Stomach (tissue), 9 donors: ENCODE results near the gene SLC44A1. TPM values are rescaled to one million over a fixed set of nuclear protein-coding genes. Genes with fewer than 3 reads are reported as not detected.
A peak's percentile ranks its signal among the peaks of the same experiment; 100 is the strongest.
"Not testable (repeated sequence)": the region's sequence is repeated elsewhere in the genome, so short reads cannot be mapped to it uniquely, and the experiment has no call there.

Experiments used
- DNase-seq, 2 donors: peaks; one replicate each; pipeline versions ENCODE4 v3.0.0 to v3.0.0-alpha.2; 2013 to 2019
- H3K27ac ChIP-seq, 5 donors: fragments of 200-600 bp in 4 of 5; sonication (generic) in 4 of 5; one replicate each; pipeline ENCODE4 v1.5.1; 2013 to 2019; ENCODE audit warnings: mild to moderate bottlenecking in 1 of 5, moderate library complexity in 1 of 5
- H3K27me3 ChIP-seq, 3 donors: fragments of 200-600 bp; sonication (generic); one replicate each; pipeline ENCODE4 v1.5.1; 2017 to 2019; ENCODE audit warnings: mixed run types in 1 of 3
- H3K36me3 ChIP-seq, 4 donors: fragments of 200-600 bp; sonication (generic); 1 replicate in 3 of 4; 2 replicates in 1 of 4; pipeline ENCODE4 v1.5.1; 2016 to 2019
- H3K4me1 ChIP-seq, 4 donors: fragments of 200-600 bp; sonication (generic); one replicate each; pipeline ENCODE4 v1.5.1; 2016 to 2019
- H3K4me3 ChIP-seq, 4 donors: fragments of 200-600 bp; sonication (generic) in 3 of 4; one replicate each; pipeline ENCODE4 v1.5.1; 2016 to 2019; ENCODE audit warnings: mild to moderate bottlenecking in 1 of 4
- H3K9me3 ChIP-seq, 4 donors: fragments of 200-600 bp; sonication (generic); one replicate each; pipeline ENCODE4 v1.5.1; 2016 to 2019
- EP300 ChIP-seq: sonication (generic); formaldehyde crosslinking; IDR thresholded peaks from one replicate; pipeline ENCODE4 v1.6.1; 2017; ENCODE audit warnings: antibody characterized with exemption
- POLR2A ChIP-seq, 4 donors: fragments of 450-650 bp; IDR thresholded peaks; one replicate each; pipeline ENCODE4 v1.6.1; 2016; ENCODE audit warnings: antibody characterized with exemption in 4 of 4, control low read depth in 2 of 4, mild to moderate bottlenecking in 1 of 4, moderate library complexity in 1 of 4
- POLR2AphosphoS5 ChIP-seq, 3 donors: sonication (generic); formaldehyde crosslinking; IDR thresholded peaks; one replicate each; pipeline ENCODE4 v1.6.1; 2016; ENCODE audit warnings: antibody characterized with exemption in 3 of 3
- WGBS, 5 donors: extraction: QIAGEN DNeasy Blood & Tissue Kit in 3 of 5; methylation state at CpG; one replicate each; pipeline versions ENCODE4 v1.1.5 to v1.1.7; 2013 to 2018; 5-methylcytosine and 5-hydroxymethylcytosine counted together
- intact Hi-C: fragments of 100-400 bp; cut with DNase I; formaldehyde crosslinking; loops from one replicate; pipeline ENCODE4 v1.15.1; 2023; ENCODE audit warnings: low total_unique reads
- polyA plus RNA-seq, 3 donors: library from polyadenylated mRNA; stranded (reverse); fragments of 200-250 nt; gene quantifications; one replicate each; pipeline ENCODE4 v1.2.3, GENCODE V29; 2013
- total RNA-seq, 5 donors: library from RNA; depleted of rRNA; stranded (reverse); fragments of >200 nt; gene quantifications; one replicate each; pipeline versions ENCODE4 v1.1.0 to v1.2.3, GENCODE V29; 2014 to 2016
- TF ChIP-seq, protein P1 (sequence below), 7 experiments: fragments of 450-650 bp in 4 of 7; fragments of 200-600 bp in 3 of 7; sonication (generic) in 3 of 7; IDR thresholded peaks; one replicate each; pipeline ENCODE4 v1.5.1; 2016 to 2019; ENCODE audit warnings: antibody characterized with exemption in 7 of 7, control low read depth in 2 of 7, mild to moderate bottlenecking in 1 of 7
- donor health status: healthy with polysubstance abuse.
- donor health status: Bipolar disorder and iron deficiency.
- donor health status: healthy.

Gene SLC44A1
- total and polyA plus RNA-seq, 8 donors: 5.7 to 82.8 (median 16.1) TPM

DNA sequence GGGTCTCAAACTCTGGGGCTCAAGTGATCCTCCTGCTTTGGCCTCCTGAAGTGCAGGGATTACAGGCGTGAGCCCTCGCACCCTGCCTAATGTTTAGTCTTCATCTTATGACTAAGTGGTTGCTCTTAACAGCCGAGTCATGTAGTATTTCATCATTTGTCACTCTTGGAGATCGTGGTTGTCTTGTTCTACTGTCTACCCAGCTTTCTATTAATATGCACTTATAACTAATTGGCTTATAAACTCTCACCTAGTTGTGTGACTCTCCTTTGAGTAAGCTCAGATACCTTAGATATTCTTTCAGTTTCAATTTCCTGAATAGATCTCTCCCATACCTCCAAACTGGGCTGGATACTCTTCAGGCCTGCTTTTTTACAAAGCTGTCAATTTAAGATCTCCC is 19.9 kb downstream of the SLC44A1 start:
- intact Hi-C loops: no loop called here
- peak overlapping the region in 2 of 5 donors; percentile 36 to 61 for H3K27ac ChIP-seq
- H3K4me1 ChIP-seq: peaks cover 7 to 38% (median 24%) of the 10 kb centered on the region in 4 donors
- peak in 1 of 2 donors; percentile 21 for DNase-seq
- TF ChIP-seq POLR2A (IDR thresholded peaks at IDR 0.05) (no peak), POLR2AphosphoS5 (IDR thresholded peaks at IDR 0.05) (no peak), EP300 (no peak)
- TF ChIP-seq, protein P1, sequence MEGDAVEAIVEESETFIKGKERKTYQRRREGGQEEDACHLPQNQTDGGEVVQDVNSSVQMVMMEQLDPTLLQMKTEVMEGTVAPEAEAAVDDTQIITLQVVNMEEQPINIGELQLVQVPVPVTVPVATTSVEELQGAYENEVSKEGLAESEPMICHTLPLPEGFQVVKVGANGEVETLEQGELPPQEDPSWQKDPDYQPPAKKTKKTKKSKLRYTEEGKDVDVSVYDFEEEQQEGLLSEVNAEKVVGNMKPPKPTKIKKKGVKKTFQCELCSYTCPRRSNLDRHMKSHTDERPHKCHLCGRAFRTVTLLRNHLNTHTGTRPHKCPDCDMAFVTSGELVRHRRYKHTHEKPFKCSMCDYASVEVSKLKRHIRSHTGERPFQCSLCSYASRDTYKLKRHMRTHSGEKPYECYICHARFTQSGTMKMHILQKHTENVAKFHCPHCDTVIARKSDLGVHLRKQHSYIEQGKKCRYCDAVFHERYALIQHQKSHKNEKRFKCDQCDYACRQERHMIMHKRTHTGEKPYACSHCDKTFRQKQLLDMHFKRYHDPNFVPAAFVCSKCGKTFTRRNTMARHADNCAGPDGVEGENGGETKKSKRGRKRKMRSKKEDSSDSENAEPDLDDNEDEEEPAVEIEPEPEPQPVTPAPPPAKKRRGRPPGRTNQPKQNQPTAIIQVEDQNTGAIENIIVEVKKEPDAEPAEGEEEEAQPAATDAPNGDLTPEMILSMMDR (IDR thresholded peaks at IDR 0.05): no peak
- H3K27me3 ChIP-seq: no peaks in the 10 kb centered on the region
- no peak overlapping the region for H3K4me3 ChIP-seq
- no peaks in the 10 kb centered on the region for H3K9me3 ChIP-seq
- no peaks in the 10 kb centered on the region for H3K36me3 ChIP-seq
- WGBS, 5 donors: 52 to 71% (median 58%) methylated on average over 4 of the region's 4 CpGs

DNA sequence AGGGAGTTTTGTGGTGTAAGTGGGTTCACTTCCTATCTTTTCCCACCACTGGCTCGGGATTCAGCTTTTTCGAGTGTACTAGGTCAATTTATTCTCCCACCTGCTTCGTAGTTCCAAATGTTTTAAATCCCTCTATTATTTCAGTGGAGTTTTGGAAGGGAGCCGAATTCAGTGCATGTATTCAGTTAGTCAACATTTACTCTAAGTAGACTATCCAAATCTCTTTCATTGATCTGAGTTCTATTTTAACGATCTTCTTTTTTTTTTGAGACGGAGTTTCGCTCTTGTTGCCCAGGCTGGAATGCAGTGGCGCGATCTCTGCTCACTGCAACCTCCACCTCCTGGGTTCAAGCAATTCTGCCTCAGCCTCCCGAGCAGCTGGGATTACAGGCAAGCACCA is 23.8 kb downstream of the SLC44A1 start:
- H3K27me3 ChIP-seq, intact Hi-C loops, DNase-seq, H3K9me3 ChIP-seq, H3K36me3 ChIP-seq, H3K27ac ChIP-seq, H3K4me3 ChIP-seq: not testable (repeated sequence)
- WGBS, 5 donors: 80 to 88% (median 85%) methylated on average over 10 of the region's 10 CpGs
- H3K4me1 ChIP-seq: peaks cover 0 to 19% (median 6%) of the 10 kb centered on the region in 4 donors

DNA sequence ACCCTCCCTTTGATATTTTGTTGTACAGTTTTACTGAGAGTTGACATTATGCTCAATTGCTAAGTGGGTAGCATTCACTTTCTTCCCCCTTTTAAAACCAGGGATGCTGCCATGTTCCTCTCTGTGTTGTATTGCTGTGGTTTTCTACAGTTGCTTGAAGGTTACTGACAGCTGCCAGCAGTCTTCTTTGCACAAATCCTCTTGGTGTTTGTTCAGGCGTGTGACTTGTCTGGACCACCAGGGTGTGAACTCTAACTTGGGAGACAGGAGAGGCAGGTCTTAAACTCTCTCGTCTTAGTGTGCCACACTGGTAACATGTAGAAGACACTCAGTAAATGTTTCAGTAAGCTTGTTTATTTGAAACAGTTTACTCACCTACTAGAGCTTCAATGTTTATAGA is 25.1 kb downstream of the SLC44A1 start:
- H3K4me3 ChIP-seq: no peak overlapping the region
- no peaks in the 10 kb centered on the region for H3K27me3 ChIP-seq
- WGBS, 5 donors: 79 to 95% (median 90%) methylated on average over 2 of the region's 2 CpGs
- intact Hi-C loops: no loop called here
- no peak overlapping the region for H3K27ac ChIP-seq
- H3K4me1 ChIP-seq: peaks cover 0 to 20% (median 5%) of the 10 kb centered on the region in 4 donors
- no peak for DNase-seq
- no peaks in the 10 kb centered on the region for H3K36me3 ChIP-seq
- TF ChIP-seq POLR2AphosphoS5 (IDR thresholded peaks at IDR 0.05) (no peak), POLR2A (IDR thresholded peaks at IDR 0.05) (no peak), EP300 (no peak)
- TF ChIP-seq, protein P1 (IDR thresholded peaks at IDR 0.05): no peak
- H3K9me3 ChIP-seq: no peaks in the 10 kb centered on the region

DNA sequence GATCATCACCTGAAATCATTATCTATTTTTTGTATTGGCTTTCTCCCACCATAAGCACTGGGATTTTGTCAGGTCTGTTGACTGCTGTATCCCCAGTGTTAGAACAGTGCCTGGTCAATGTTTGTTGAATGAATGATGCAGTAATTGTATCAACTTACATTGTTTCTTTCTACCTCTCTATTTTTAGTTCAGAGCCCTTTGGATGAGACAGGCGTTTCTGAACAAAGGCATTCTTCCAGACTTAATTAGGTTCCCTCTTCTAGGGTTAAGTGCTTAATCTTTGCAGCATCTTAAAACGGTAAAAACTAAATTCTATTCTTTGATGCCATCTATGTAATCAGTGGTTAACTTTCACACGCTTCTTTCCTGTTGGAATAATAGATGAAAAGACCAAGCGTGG is 26.3 kb downstream of the SLC44A1 start:
- intact Hi-C loops: no loop called here
- no peak for TF ChIP-seq POLR2AphosphoS5 (IDR thresholded peaks at IDR 0.05)
- TF ChIP-seq, protein P1 (IDR thresholded peaks at IDR 0.05): no peak
- no peak for TF ChIP-seq POLR2A (IDR thresholded peaks at IDR 0.05)
- no peak for TF ChIP-seq EP300
- 67 to 77% (median 72%) methylated on average over 4 of the region's 4 CpGs for WGBS, 5 donors
- no peak for DNase-seq
- Histone ChIP-seq H3K27ac (no peak overlapping the region), H3K4me1 (peaks cover 0 to 19% (median 8%) of the 10 kb centered on the region in 4 donors), H3K9me3 (no peaks in the 10 kb centered on the region), H3K36me3 (no peaks in the 10 kb centered on the region), H3K4me3 (no peak overlapping the region), H3K27me3 (no peaks in the 10 kb centered on the region)

DNA sequence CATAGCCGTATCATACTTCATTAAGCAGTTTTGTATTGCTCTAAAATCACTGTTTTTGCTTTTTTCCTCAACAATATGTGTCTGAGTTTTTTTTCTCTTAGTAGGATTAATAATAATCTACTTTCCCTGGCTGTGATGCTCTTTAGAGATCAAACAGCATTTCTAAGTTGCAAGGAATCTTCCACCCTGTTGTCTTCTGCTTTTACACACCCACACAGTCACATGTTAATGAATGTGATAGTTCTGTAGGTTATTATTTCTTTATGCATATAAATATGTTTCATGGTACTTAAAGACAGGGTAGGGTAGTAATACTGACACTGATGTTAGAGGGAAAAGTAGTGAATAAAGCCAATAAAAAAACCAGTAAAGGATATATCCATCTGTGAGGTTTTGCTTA is 29.3 kb downstream of the SLC44A1 start:
- no peak for DNase-seq
- Histone ChIP-seq H3K4me1 (peaks cover 0 to 26% (median 9%) of the 10 kb centered on the region in 4 donors), H3K27me3 (no peaks in the 10 kb centered on the region), H3K36me3 (no peaks in the 10 kb centered on the region), H3K4me3 (no peak overlapping the region), H3K9me3 (no peaks in the 10 kb centered on the region), H3K27ac (no peak overlapping the region)
- intact Hi-C loops: no loop called here
- WGBS, 5 donors: 88 to 98% (median 96%) methylated on average over 1 of the region's 1 CpG
- TF ChIP-seq POLR2A (IDR thresholded peaks at IDR 0.05): no peak
- TF ChIP-seq EP300: no peak
- TF ChIP-seq POLR2AphosphoS5 (IDR thresholded peaks at IDR 0.05): no peak
- TF ChIP-seq, protein P1 (IDR thresholded peaks at IDR 0.05): no peak
